Activated T-cell treated with anti-CD3 and anti-CD28 coated beads, Interleukin-2, amount 50 U/mL, for 1 hour (primary cell): Measurements from ENCODE around the gene CD47.

Experiments used
- DNase-seq: peaks from one replicate; pipeline ENCODE4 v3.0.0-alpha.2; 2020

CD47 gene

GRCh38 chr3:108008931-108009639 lies 81.7 kb downstream of the CD47 start:
- no peak for DNase-seq

- DNase-seq: no peak
These were observed 82.7 kb downstream of the CD47 start for GRCh38 chr3:108008106-108008505.

- DNase-seq: no peak
These were observed 83.9 kb downstream of the CD47 start for GRCh38 chr3:108006881-108007331.

GRCh38 chr3:108006077-108006771 lies 84.6 kb downstream of the CD47 start:
- no peak for DNase-seq

GRCh38 chr3:108004647-108005046 lies 86.2 kb downstream of the CD47 start:
- no peak for DNase-seq

- DNase-seq: no peak
These were observed 89.4 kb downstream of the CD47 start for GRCh38 chr3:108001457-108001856.

GRCh38 chr3:107999215-107999775 lies 91.5 kb downstream of the CD47 start:
- no peak for DNase-seq

GRCh38 chr3:107997671-107998070 lies 93.2 kb downstream of the CD47 start:
- DNase-seq: no peak

- DNase-seq: no peak
These were observed 95.0 kb downstream of the CD47 start for GRCh38 chr3:107995823-107996222.

GRCh38 chr3:107994956-107995715 lies 95.7 kb downstream of the CD47 start:
- no peak for DNase-seq

- no peak for DNase-seq
These were observed 96.7 kb downstream of the CD47 start for GRCh38 chr3:107994181-107994580.

- DNase-seq: no peak
These were observed 97.1 kb downstream of the CD47 start for GRCh38 chr3:107993771-107994170.
